HG03175 (cell line): ENCODE results near the gene HNF1A.
"Not testable (repeated sequence)": the region's sequence is repeated elsewhere in the genome, so short reads cannot be mapped to it uniquely, and the experiment has no call there.

ENCODE experiments used
- ATAC-seq: cut with Tn5 transposase; IDR thresholded peaks from one replicate; pipeline ENCODE4 v1.9.1; 2021; ENCODE audit warnings: mild to moderate bottlenecking, moderate library complexity; ENCODE audit not compliant: unreplicated experiment

The HNF1A gene, protein sequence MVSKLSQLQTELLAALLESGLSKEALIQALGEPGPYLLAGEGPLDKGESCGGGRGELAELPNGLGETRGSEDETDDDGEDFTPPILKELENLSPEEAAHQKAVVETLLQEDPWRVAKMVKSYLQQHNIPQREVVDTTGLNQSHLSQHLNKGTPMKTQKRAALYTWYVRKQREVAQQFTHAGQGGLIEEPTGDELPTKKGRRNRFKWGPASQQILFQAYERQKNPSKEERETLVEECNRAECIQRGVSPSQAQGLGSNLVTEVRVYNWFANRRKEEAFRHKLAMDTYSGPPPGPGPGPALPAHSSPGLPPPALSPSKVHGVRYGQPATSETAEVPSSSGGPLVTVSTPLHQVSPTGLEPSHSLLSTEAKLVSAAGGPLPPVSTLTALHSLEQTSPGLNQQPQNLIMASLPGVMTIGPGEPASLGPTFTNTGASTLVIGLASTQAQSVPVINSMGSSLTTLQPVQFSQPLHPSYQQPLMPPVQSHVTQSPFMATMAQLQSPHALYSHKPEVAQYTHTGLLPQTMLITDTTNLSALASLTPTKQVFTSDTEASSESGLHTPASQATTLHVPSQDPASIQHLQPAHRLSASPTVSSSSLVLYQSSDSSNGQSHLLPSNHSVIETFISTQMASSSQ

GRCh38 chr12:120978296-120979219 lies at the start of gene HNF1A:
HNF1A (plus strand) TSS chr12:120978543; CDS start chr12:120978769, 226 bp downstream.
- no peak for ATAC-seq

DNA sequence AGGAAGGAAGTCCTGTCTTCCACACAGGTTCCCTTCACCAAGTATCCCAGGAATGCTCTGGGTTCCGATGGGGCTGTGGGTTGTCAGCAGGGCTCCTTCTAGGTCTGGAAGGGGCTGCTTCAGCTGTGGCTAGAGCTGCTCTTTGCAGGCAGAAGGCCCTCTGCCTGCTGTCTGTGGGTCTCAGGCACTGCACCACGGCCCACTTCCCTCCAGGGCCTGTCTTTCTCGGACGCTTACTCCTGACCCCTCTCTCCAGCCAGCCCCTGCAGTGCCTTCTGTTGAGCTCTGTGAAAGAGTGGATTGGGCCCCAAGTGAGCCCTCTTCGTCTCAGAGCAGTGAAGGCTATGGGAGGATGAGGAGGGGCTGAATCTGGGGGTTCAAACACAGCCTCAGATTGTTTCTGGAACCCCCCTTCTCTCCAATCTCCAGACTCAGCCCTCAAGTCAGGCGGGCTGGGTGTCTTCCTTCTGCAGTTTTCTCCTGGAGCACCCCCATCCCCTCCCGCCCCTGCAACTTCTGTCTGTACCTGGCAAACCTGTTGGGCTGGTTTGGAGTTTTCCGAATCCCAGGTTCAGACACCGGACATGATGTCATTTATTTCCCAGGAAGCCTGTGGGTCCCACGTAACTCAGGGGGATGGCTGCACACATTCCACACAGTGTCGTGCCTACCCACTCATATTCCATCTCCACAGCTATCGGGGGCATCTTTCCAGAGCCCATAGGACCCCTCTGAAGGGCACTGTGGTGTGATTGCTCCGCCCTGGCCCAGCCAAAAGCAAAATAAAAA lies 49.3 kb upstream of the HNF1A start:
- no peak for ATAC-seq

DNA sequence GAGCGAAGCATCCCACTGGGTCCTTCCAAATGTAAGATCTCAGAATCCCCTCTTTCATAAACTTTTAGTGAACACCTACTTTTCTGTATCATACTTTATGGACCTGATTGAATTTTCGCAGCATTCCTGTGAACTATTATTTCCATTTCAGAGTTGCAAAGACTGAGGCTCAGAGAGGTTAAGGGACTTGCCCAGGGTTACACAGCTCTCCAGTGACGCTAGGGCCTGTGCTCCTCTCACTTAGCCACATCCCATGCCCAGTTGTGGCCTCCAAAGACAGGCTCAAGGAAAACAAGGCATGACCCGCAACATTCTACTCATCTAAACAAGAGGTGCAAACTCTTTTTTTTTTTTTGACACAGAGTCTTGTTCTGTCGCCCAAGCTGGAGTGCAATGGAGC lies 48.3 kb upstream of the HNF1A start:
- ATAC-seq: no peak

DNA sequence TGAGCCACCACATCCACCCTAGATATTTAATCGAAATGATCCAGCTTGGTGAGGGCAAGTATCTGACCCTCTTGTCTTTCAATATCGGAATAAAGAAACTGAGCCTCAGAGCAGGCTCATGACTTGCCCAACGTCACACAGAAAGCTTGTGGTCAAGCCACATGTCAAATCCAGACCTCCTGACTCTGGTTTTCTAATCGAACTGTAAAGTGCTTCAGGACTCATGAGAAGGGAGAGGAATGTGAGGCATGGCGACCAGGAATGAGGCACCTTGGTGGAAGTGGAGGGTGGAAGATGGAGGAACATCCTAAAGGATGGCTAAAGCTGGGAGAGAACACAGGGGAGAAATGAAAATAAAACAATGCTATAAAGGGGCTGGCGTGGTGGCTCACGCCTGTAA lies 46.3 kb upstream of the HNF1A start:
- ATAC-seq: no peak

DNA sequence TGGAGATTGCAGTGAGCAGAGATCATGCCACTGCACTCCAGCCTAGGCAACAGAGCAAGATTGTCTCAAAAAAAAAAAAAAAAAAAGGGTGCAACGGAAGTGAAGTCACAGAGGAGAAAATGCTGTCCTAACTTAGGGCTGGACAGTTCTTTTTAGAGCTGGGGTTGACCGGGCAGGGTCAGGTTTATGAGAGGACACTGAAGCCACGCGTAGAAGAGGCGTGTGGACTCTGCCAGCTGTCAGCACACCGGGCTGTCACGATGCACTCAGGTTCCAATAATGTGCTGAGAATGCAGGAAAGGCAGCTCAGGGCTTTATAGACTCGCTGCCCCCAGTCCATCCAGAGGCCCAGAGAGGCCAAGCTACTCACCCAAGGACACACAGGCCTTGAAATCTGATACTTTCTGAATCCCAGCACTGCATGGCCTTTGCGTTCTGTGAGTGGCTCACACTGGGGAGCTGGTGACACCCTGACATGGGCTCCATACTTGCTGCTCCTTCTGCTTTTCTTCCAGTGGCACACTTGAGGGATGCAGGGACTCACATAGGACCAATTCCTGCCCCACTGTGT lies 45.3 kb upstream of the HNF1A start:
- ATAC-seq: no peak

- ATAC-seq: no peak
These were observed 44.6 kb upstream of the HNF1A start for GRCh38 chr12:120933786-120934185.

DNA sequence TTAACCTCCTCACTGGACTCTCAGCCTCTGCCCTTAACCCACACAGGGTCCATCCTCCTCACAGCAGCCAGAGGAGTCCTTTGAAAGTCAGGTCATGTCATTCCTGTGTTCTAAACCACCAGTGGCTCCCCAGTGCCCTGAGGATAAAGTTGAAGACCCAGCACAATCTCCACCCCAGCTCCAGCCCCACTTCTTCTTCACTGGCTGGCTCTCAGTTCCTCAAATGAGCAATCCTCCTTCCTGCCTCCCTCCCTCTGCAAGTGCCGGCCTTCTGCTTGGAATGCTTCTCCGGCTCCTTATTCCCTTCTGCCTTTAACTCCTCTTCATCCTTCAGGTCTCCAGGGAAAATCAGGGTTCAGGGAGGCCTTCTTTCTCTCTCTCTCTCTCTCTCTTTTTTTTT lies 42.1 kb upstream of the HNF1A start:
- ATAC-seq: no peak

GRCh38 chr12:120938496-120938895 lies 39.8 kb upstream of the HNF1A start:
- ATAC-seq: no peak

GRCh38 chr12:120939523-120939922 lies 38.8 kb upstream of the HNF1A start:
- no peak for ATAC-seq

- no peak for ATAC-seq
These were observed 38.3 kb upstream of the HNF1A start for GRCh38 chr12:120940006-120940405.

DNA sequence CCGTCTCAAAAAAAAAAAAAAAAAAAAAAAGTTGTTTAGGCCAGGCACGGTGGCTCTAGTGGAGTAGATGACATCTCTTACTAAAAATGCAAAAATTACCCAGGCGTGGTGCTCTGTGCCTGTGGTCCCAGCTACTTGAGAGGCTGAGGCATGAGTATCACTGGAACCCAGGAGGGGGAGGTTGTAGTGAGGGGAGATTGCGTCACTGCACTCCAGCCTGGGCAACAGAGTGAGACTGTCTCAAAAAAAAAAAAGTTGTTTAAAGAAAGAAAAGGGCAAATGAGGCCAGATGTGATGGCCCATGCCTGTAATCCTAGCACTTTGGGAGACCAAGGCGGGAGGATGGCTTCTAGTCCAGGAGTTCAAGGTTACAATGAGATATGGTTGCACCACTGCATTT lies 37.5 kb upstream of the HNF1A start:
- ATAC-seq: no peak

GRCh38 chr12:120941412-120941811 lies 36.9 kb upstream of the HNF1A start:
- no peak for ATAC-seq

DNA sequence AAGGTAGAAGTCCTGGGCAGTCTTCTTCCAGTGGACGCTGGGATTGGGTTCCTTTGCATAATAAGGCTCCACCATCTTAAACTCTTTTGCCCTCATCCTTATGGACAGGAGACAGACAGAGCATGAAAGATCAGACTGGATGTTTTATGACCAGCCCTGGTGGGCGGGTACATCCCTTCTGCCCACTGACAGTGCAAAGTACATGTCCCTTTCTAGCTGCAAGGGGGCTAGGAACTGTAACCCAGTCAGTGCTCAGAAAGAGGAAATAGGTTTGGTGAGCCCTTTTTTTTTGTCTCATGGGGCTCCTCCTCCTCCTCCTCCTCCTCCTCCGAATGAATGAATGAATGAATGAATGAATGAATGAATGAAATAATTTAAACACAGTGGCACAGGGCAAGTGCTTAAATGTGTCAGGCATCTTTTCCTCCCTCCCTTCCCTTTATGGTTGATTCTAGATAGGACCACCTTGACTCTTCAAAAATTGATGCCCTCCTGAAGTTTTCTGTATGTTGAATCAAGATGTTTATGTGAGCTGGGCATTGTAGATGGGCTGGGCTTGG lies 36.4 kb upstream of the HNF1A start:
- no peak for ATAC-seq

DNA sequence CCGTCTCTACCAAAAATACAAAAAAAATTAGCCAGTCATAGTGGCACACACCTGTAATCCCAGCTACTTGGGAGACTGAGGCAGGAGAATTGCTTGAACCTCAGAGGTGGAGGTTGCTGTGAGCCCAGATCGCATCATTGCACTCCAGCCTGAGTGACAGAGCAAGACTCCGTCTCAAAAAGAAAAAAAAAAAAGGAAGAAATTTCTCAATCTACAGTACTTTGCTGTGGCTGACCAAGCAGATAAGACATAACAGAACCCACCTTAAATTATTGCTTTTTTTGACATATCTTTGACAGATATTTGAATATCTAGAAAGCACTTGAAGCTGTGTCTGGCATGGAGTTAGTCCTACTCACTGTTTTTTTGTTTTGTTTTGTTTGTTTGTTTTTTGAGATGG lies 34.9 kb upstream of the HNF1A start:
- ATAC-seq: no peak

DNA sequence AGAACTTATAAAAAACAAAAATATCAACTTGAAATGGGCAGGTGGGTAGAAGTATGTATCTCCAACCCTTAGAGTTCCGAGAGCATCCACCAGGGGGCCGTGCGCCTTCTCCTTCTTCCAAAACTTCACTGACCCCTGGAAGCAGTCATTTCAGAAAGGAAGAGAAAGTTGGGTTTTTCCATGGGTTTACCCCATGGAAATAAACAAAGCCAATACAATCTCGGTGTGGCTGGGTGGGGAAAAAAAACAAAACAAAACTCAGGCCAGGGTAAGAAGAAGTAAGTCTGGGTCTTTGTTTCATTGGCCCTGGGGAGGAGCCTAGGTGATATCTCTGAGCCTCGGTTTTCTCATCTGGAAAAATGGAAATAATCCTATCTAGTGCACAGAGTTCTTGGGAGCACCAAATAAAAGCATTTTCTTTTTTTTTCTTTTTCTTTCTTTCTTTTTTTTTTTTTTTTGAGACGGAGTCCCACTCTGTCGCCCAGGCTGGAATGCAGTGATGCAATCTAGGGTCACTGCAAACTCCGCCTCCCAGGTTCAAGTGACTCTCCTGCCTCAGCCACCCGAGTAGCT lies 33.6 kb upstream of the HNF1A start:
- ATAC-seq: no peak

DNA sequence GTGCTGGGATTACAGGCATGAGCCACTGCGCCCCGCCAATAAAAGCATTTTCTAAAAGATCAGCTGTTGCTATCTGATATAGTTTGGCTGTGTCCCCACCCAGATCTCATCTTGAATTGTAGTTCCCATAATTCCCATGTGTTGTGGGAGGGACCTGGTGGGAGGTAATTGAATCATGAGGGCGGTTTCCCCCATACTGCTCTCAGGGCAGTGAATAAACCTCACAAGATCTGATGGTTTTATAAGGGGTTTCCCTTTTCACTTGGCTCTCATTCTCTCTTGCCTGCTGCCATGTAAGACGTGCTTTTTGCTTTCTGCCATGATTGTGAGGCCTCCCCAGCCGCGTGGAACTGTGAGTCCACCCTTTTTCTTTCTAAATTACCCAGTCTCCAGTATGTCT lies 32.8 kb upstream of the HNF1A start:
- ATAC-seq: not testable (repeated sequence)

DNA sequence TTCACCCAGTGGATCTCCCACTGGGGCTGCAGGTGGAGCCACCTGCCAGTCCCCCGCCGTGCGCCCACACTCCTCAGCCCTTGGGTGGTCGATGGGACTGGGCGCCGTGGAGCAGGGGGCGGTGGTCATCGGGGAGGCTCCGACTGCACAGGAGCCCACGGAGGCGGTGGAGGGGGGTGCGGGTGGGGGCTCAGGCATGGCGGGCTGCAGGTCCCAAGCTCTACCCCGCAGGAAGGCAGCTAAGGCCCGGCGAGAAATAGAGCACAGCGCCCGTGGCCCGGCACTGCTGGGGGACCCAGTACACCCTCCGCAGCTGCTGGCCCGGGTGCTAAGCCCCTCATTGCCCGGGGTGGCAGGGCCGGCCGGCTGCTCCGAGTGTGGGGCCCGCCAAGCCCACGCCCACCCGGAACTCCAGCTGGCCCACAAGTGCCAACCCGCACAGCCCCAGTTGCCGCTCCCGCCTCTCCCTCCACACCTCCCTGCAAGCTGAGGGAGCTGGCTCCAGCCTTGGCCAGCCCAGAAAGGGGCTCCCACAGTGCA lies 28.0 kb upstream of the HNF1A start:
- ATAC-seq: not testable (repeated sequence)

- ATAC-seq: no peak
These were observed 27.5 kb upstream of the HNF1A start for GRCh38 chr12:120950807-120951206.

DNA sequence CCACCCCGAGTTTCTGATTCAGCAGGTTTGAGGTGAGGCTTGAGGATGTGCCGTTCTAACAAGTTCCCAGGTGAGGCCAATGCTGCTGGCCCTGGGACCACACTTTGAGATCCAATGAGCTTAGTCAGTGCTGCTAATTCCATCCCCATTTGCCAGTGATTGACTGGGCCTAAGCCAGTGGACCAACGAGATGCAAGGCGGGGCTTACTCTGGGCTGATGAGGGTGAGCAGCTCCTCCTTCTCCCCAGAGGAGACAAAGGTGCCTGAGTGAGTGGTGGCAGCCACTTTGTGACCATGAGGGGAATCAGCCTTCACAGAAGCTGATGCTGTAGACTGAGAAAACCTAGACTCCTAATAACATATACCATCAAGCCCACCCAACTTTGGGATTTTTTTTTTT lies 23.1 kb upstream of the HNF1A start:
- no peak for ATAC-seq
